HK-2 (cell line): ENCODE measurements around the gene CREG2.

Experiments used
- DNase-seq: peaks from one replicate; pipeline ENCODE4 v3.0.0-alpha.2; 2018; ENCODE audit not compliant: unreplicated experiment

Gene CREG2

GRCh38 chr2:101387151-101387834 lies at the start of gene CREG2:
CREG2 (minus strand) TSS chr2:101387503; CDS start chr2:101387457, 46 bp downstream.
- peak; percentile 68 for DNase-seq

- DNase-seq = no peak
Measured at GRCh38 chr2:101435001-101435862, 47.9 kb upstream of the CREG2 start.

- no peak for DNase-seq
Measured at GRCh38 chr2:101433465-101433864, 46.2 kb upstream of the CREG2 start.

GRCh38 chr2:101432411-101433181 lies 45.3 kb upstream of the CREG2 start:
- no peak for DNase-seq

GRCh38 chr2:101431486-101431885 lies 44.2 kb upstream of the CREG2 start:
- no peak for DNase-seq

GRCh38 chr2:101430156-101430555 lies 42.9 kb upstream of the CREG2 start:
- no peak for DNase-seq

- DNase-seq = no peak
Measured at GRCh38 chr2:101429453-101429852, 42.1 kb upstream of the CREG2 start.

GRCh38 chr2:101428422-101429176 lies 41.3 kb upstream of the CREG2 start:
- DNase-seq = no peak

GRCh38 chr2:101427743-101428142 lies 40.4 kb upstream of the CREG2 start:
- no peak for DNase-seq

GRCh38 chr2:101427240-101427639 lies 39.9 kb upstream of the CREG2 start:
- no peak for DNase-seq

GRCh38 chr2:101426822-101427221 lies 39.5 kb upstream of the CREG2 start:
- DNase-seq = no peak

- DNase-seq = no peak
Measured at GRCh38 chr2:101420623-101421022, 33.3 kb upstream of the CREG2 start.

- DNase-seq = peak; percentile 30
Measured at GRCh38 chr2:101419096-101419663, 31.9 kb upstream of the CREG2 start.

- DNase-seq = no peak
Measured at GRCh38 chr2:101418460-101419095, 31.3 kb upstream of the CREG2 start.

GRCh38 chr2:101416609-101417008 lies 29.3 kb upstream of the CREG2 start:
- DNase-seq = no peak

- DNase-seq = no peak
Measured at GRCh38 chr2:101415884-101416283, 28.6 kb upstream of the CREG2 start.

GRCh38 chr2:101415220-101415619 lies 27.9 kb upstream of the CREG2 start:
- no peak for DNase-seq

GRCh38 chr2:101412092-101412694 lies 24.9 kb upstream of the CREG2 start:
- no peak for DNase-seq

GRCh38 chr2:101410746-101411145 lies 23.4 kb upstream of the CREG2 start:
- no peak for DNase-seq

- no peak for DNase-seq
Measured at GRCh38 chr2:101410114-101410513, 22.8 kb upstream of the CREG2 start.
